HepG2 (cell line): ENCODE measurements around the gene FBXO41. TPM values are rescaled to one million over a fixed set of nuclear protein-coding genes. Genes with fewer than 3 reads are reported as not detected.

ENCODE experiments used
- ATAC-seq: fragments of 200-7000 bp; cut with Tn5 transposase; 3 replicates; pipeline ENCODE4 v1.9.1; 2020; ENCODE audit warnings: mild to moderate bottlenecking, moderate library complexity
- BruUV-seq: library from RNA; stranded (reverse); fragments of 400-500 nt; replicated peaks from 2 replicates; lab custom pipeline; 2021; lab: Mats Ljungman, UMichigan
- CTCF ChIA-PET: fragments of 300-600 bp; formaldehyde crosslinking; extraction: SDS; loops from one replicate; lab custom pipeline; 2021; ENCODE audit warnings: low total read pairs, inconsistent platforms, low intra/inter-chr PET ratio; lab: Yijun Ruan, JAX
- POLR2A ChIA-PET: fragments of 350-600 bp; sonication (Branson Sonifier 250); formaldehyde crosslinking; loops from one replicate; lab custom pipeline; 2020; ENCODE audit warnings: antibody characterized with exemption, inconsistent platforms; lab: Yijun Ruan, JAX
- DNase-seq: peaks from one replicate; pipeline ENCODE4 v3.0.0-alpha.2; 2015; ENCODE audit warnings: low spot score
- FAIRE-seq: peaks from 3 replicates; lab custom pipeline; 2011; peaks lifted over from hg19 to GRCh38; lab: Jason Lieb, UNC
- H2AFZ ChIP-seq: one replicate; pipeline ENCODE4 v1.6.1; 2011; ENCODE audit warnings: low read length, inconsistent platforms
- H3K27ac ChIP-seq: fragments of 300-600 bp; 3 replicates; pipeline ENCODE4 v1.8.0; 2011; ENCODE audit warnings: mixed run types, mild to moderate bottlenecking, mixed read lengths, low read length, inconsistent platforms; ENCODE audit not compliant: insufficient read depth; ENCODE audit errors: extremely low read length
- H3K27me3 ChIP-seq, 2 experiments: fragments of 200-600 bp in 1 of 2; 2 replicates in 1 of 2; 3 replicates in 1 of 2; pipeline versions ENCODE4 v1.6.0 to v1.8.0; 2011; ENCODE audit warnings: low read length in 2 of 2, mild to moderate bottlenecking in 2 of 2, moderate library complexity in 2 of 2, inconsistent platforms in 1 of 2; ENCODE audit not compliant: insufficient read depth in 2 of 2, control insufficient read depth in 1 of 2
- H3K36me3 ChIP-seq, 2 experiments: fragments of 200-600 bp in 1 of 2; replicated peaks in 1 of 2; 2 replicates in 1 of 2; 3 replicates in 1 of 2; pipeline versions ENCODE4 v1.5.1 to v1.8.0; 2011; ENCODE audit warnings: low read length in 2 of 2, inconsistent platforms in 1 of 2; ENCODE audit not compliant: insufficient read depth in 2 of 2, control insufficient read depth in 1 of 2
- H3K4me1 ChIP-seq: 2 replicates; pipeline ENCODE4 v1.5.1; 2012; ENCODE audit warnings: low read length, inconsistent platforms; ENCODE audit not compliant: insufficient read depth
- H3K4me2 ChIP-seq: 2 replicates; pipeline ENCODE4 v1.6.0; 2011; ENCODE audit warnings: low read depth, low read length, inconsistent platforms
- H3K4me3 ChIP-seq, 3 experiments: fragments of 200-600 bp in 1 of 3; sonication (generic), shearing (Covaris generic) in 1 of 3; replicated peaks in 1 of 3; 2 replicates each; pipeline ENCODE4 v1.5.1; 2011 to 2016; ENCODE audit warnings: low read length in 3 of 3, inconsistent platforms in 2 of 3, low read depth in 2 of 3, mild to moderate bottlenecking in 2 of 3, control low read depth in 1 of 3, mixed read lengths in 1 of 3; ENCODE audit not compliant: insufficient read depth in 1 of 3
- H3K79me2 ChIP-seq: one replicate; pipeline ENCODE4 v1.6.1; 2011; ENCODE audit warnings: low read length, inconsistent platforms; ENCODE audit not compliant: insufficient read depth
- H3K9ac ChIP-seq: 2 replicates; pipeline ENCODE4 v1.6.0; 2011; ENCODE audit warnings: mild to moderate bottlenecking, low read depth, low read length, inconsistent platforms; ENCODE audit not compliant: insufficient read depth
- H3K9me3 ChIP-seq: 2 replicates; pipeline ENCODE4 v1.5.1; 2012; ENCODE audit warnings: mild to moderate bottlenecking, low read length
- H4K20me1 ChIP-seq: 2 replicates; pipeline ENCODE4 v1.6.0; 2011; ENCODE audit warnings: inconsistent platforms, mild to moderate bottlenecking, low read length, moderate library complexity; ENCODE audit not compliant: insufficient read depth
- ARNTL ChIP-seq: sonication (generic); formaldehyde crosslinking; IDR thresholded peaks from 2 replicates; pipeline ENCODE4 v1.4.0; 2020; ENCODE audit warnings: mild to moderate bottlenecking, missing genetic modification reagents
- CBX1 ChIP-seq: IDR thresholded peaks from one replicate; pipeline ENCODE4 v1.6.1; 2016; ENCODE audit warnings: antibody characterized with exemption, low read depth
- FOXK1 ChIP-seq: sonication (generic); formaldehyde crosslinking; IDR thresholded peaks from 2 replicates; pipeline ENCODE4 v1.4.0; 2020; ENCODE audit warnings: low read depth, missing genetic modification reagents, borderline replicate concordance
- HNF4A ChIP-seq: sonication (generic); formaldehyde crosslinking; IDR thresholded peaks from 2 replicates; pipeline ENCODE4 v1.4.0; 2020; ENCODE audit warnings: missing genetic modification reagents
- NCOA1 ChIP-seq: sonication (generic); formaldehyde crosslinking; IDR thresholded peaks from 2 replicates; pipeline ENCODE4 v1.9.0; 2021; ENCODE audit warnings: missing genetic modification reagents
- NR1H2 ChIP-seq: sonication (generic); formaldehyde crosslinking; IDR thresholded peaks from 2 replicates; pipeline ENCODE4 v1.8.1; 2022; ENCODE audit warnings: low read depth, missing genetic modification reagents, borderline replicate concordance
- SMC3 ChIP-seq: IDR thresholded peaks from 2 replicates; pipeline ENCODE4 v1.6.1; 2011; ENCODE audit warnings: low read length, improper control_type of control experiment
- SRY ChIP-seq: sonication (generic); formaldehyde crosslinking; IDR thresholded peaks from 2 replicates; pipeline ENCODE4 v1.8.0; 2022; ENCODE audit warnings: mild to moderate bottlenecking, missing genetic modification reagents
- STAG1 ChIP-seq: sonication (generic); formaldehyde crosslinking; IDR thresholded peaks from 2 replicates; pipeline ENCODE4 v1.4.0; 2020; ENCODE audit warnings: missing genetic modification reagents
- THAP11 ChIP-seq: IDR thresholded peaks from 2 replicates; pipeline ENCODE4 v1.6.1; 2016; ENCODE audit warnings: missing biosample characterization, missing genetic modification reagents
- WIZ ChIP-seq: sonication (generic); formaldehyde crosslinking; IDR thresholded peaks from 2 replicates; pipeline ENCODE4 v1.5.1; 2020; ENCODE audit warnings: mild to moderate bottlenecking, missing genetic modification reagents
- ZNF136 ChIP-seq: sonication (generic); formaldehyde crosslinking; IDR thresholded peaks from 2 replicates; pipeline ENCODE4 v1.8.1; 2022; ENCODE audit warnings: low read depth, mild to moderate bottlenecking, moderate library complexity, missing genetic modification reagents
- ZNF138 ChIP-seq: sonication (generic); formaldehyde crosslinking; IDR thresholded peaks from 2 replicates; pipeline ENCODE4 v1.5.0; 2020; ENCODE audit warnings: mild to moderate bottlenecking, low read depth, missing genetic modification reagents
- ZNF333 ChIP-seq: sonication (generic); formaldehyde crosslinking; IDR thresholded peaks from 2 replicates; pipeline ENCODE4 v1.4.0; 2020; ENCODE audit warnings: mild to moderate bottlenecking, missing genetic modification reagents, borderline replicate concordance
- ZNF367 ChIP-seq: sonication (generic); formaldehyde crosslinking; IDR thresholded peaks from 2 replicates; pipeline ENCODE4 v1.4.0; 2020; ENCODE audit warnings: missing genetic modification reagents, borderline replicate concordance
- ZNF556 ChIP-seq: sonication (generic); formaldehyde crosslinking; IDR thresholded peaks from 2 replicates; pipeline ENCODE4 v1.4.0; 2020; ENCODE audit warnings: mild to moderate bottlenecking, missing genetic modification reagents, borderline replicate concordance
- ZNF720 ChIP-seq: sonication (generic); formaldehyde crosslinking; IDR thresholded peaks from 2 replicates; pipeline ENCODE4 v1.4.0; 2020; ENCODE audit warnings: missing genetic modification reagents
- ZNF772 ChIP-seq: sonication (generic); formaldehyde crosslinking; IDR thresholded peaks from 2 replicates; pipeline ENCODE4 v1.5.0; 2020; ENCODE audit warnings: mild to moderate bottlenecking, missing genetic modification reagents
- ZNF781 ChIP-seq: sonication (generic); formaldehyde crosslinking; IDR thresholded peaks from 2 replicates; pipeline ENCODE4 v1.5.1; 2020; ENCODE audit warnings: borderline replicate concordance, mild to moderate bottlenecking, missing genetic modification reagents; ENCODE audit errors: not compliant biosample characterization
- ZNF792 ChIP-seq: IDR thresholded peaks from 2 replicates; pipeline ENCODE4 v1.6.1; 2016
- ZNF879 ChIP-seq: sonication (generic); formaldehyde crosslinking; IDR thresholded peaks from 2 replicates; pipeline ENCODE4 v1.8.1; 2023; ENCODE audit warnings: missing genetic modification reagents
- WGBS: methylation state at CpG from one replicate; pipeline ENCODE4 v1.1.6; 2017; ENCODE audit warnings: low lambda C conversion rate; 5-methylcytosine and 5-hydroxymethylcytosine counted together
- in situ Hi-C: cut with HindIII; loops from 2 replicates; pipeline ENCODE4 v1.10.0; 2017; ENCODE audit warnings: low pct_unique_long_range_greater_than_20kb; ENCODE audit not compliant: extremely low pct_ligation_motif_present
- intact Hi-C: fragments of 100-400 bp; cut with micrococcal nuclease; formaldehyde crosslinking; loops from one replicate; pipeline ENCODE4 v1.10.0; 2022; ENCODE audit not compliant: unreplicated experiment
- polyA plus RNA-seq, 8 experiments: library from polyadenylated mRNA; depleted of rRNA in 3 of 8; stranded (reverse) in 7 of 8; unstranded in 1 of 8; fragments of >200 nt; fragmentation: Illumina TruSeq in 4 of 8; extraction: Trizol in 4 of 8; gene quantifications; 2 replicates each; pipeline versions ENCODE4 v1.2.1 to v1.2.3, GENCODE V29; 2011 to 2016; ENCODE audit warnings: low read depth in 4 of 8, missing spikeins in 1 of 8, mixed read lengths in 1 of 8; ENCODE audit not compliant: insufficient read depth in 1 of 8
- total RNA-seq, 5 experiments: library from RNA; depleted of rRNA; stranded (reverse); fragments of >200 nt; fragmentation: Illumina TruSeq; extraction: Trizol; gene quantifications; 2 replicates each; pipeline ENCODE4 v1.2.3, GENCODE V29; 2016; ENCODE audit warnings: low read depth in 1 of 5
- TF ChIP-seq, protein P1 (sequence below): sonication (generic); formaldehyde crosslinking; IDR thresholded peaks from 2 replicates; pipeline ENCODE4 v1.4.0; 2020; ENCODE audit warnings: mild to moderate bottlenecking, missing genetic modification reagents
- TF ChIP-seq, protein P2 (sequence below): IDR thresholded peaks from 2 replicates; pipeline ENCODE4 v1.6.1; 2018; ENCODE audit warnings: missing genetic modification reagents, mild to moderate bottlenecking, missing compliant biosample characterization

Gene FBXO41
- total and polyA plus RNA-seq, 2 of the 13 experiments (the other 11 are each of a cell fraction or from before 2014, with no cell fraction given), result 4.2 to 10.3 TPM

DNA sequence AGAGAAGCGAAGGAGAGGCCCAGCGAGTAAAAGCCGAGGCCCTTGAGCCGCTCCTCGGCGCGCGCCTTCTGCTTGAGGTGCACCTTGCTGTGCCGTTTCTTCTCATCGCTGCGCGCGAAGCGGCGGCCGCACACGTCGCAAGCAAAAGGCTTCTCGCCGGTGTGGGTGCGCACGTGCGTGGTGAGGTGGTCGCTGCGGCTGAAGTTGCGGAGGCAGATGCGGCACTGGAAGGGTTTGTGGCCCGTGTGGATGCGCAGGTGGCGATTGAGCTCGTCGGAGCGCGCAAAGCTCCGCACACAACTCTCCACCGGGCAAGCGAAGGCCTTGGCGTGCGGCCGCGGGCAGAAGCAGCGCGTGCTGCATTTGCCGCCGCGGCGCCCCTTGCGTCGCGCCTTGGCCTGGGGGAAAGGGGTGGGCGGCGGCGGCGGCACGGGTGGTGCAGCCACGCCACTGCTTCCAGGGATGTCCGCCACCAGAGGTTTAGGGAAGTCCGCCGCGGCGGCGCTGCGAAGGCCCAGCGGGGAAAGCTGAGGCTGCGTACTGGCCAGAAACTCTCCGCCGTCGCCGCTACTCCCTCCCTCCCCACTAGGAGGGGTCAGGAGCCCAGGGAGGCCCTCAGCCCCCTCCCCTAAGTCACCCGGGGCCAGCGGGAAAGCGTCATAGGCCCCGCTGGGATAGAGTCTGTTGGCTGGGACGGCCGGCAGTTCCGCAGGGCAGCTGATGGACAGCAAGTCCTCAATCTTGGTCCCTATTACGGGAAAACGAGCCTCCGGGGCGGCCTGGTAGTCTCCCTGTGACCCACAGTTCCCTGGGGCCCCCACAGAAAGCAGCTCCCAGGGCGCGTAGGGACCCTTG lies 7.4 kb upstream of the FBXO41 start (continued):
- TF ChIP-seq THAP11 (CRISPR knock-in tag), result no peak
- TF ChIP-seq CBX1, result no peak
- TF ChIP-seq STAG1 (CRISPR knock-in tag), result peak; percentile 17; the same call in 1 of the 2 replicates
- no peak for TF ChIP-seq SMC3
- no peak for TF ChIP-seq ZNF772 (CRISPR knock-in tag)
- TF ChIP-seq FOXK1 (CRISPR knock-in tag), result no peak
- TF ChIP-seq SRY (CRISPR knock-in tag), result no peak
- no peak for TF ChIP-seq ZNF781
- 0 out of 2 replicates have a peak, but pooled peaks have one; percentile 10 for TF ChIP-seq ZNF879

DNA sequence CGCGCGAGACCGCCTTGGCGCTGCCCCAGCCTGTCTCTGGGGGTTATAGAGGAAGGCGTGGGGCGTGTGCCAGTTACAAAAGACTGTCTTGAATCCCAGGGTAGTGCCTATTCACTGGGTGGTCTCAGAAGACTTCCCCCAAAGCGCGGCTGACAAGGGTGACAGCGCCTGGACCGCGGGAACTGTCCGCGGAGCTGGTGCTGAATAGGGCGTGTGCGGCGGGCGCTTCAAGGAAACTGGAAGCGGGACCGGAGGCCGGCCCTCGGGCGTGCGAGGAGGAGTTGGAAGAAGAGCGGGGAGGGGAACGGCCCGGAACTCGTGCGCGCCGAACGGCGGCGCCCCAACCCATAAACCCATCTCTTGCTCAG lies 6.8 kb upstream of the FBXO41 start:
- ATAC-seq, result peak; percentile 52
- POLR2A ChIA-PET, result no interaction called here
- TF ChIP-seq ZNF367 (peak; percentile 64; the same call in 1 of the 2 replicates), ZNF136 (CRISPR knock-in tag) (no peak; the same call in 1 of the 2 replicates), ZNF138 (CRISPR knock-in tag) (peak; percentile 29; the same call in 1 of the 2 replicates), ZNF792 (peak; percentile 79), HNF4A (CRISPR knock-in tag) (0 out of 2 replicates have a peak, but pooled peaks have one; percentile 13), ZNF556 (CRISPR knock-in tag) (peak; percentile 89; the same call in 1 of the 2 replicates), ZNF333 (no peak), WIZ (CRISPR knock-in tag) (peak; percentile 98), ZNF720 (CRISPR knock-in tag) (no peak), NCOA1 (CRISPR knock-in tag) (no peak), ARNTL (CRISPR knock-in tag) (peak; percentile 31; the same call in 1 of the 2 replicates), NR1H2 (0 out of 2 replicates have a peak, but pooled peaks have one; percentile 59)
- TF ChIP-seq, protein P1, sequence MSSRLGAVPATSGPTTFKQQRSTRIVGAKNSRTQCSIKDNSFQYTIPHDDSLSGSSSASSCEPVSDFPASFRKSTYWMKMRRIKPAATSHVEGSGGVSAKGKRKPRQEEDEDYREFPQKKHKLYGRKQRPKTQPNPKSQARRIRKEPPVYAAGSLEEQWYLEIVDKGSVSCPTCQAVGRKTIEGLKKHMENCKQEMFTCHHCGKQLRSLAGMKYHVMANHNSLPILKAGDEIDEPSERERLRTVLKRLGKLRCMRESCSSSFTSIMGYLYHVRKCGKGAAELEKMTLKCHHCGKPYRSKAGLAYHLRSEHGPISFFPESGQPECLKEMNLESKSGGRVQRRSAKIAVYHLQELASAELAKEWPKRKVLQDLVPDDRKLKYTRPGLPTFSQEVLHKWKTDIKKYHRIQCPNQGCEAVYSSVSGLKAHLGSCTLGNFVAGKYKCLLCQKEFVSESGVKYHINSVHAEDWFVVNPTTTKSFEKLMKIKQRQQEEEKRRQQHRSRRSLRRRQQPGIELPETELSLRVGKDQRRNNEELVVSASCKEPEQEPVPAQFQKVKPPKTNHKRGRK (CRISPR knock-in tag), result no peak
- TF ChIP-seq, protein P2, sequence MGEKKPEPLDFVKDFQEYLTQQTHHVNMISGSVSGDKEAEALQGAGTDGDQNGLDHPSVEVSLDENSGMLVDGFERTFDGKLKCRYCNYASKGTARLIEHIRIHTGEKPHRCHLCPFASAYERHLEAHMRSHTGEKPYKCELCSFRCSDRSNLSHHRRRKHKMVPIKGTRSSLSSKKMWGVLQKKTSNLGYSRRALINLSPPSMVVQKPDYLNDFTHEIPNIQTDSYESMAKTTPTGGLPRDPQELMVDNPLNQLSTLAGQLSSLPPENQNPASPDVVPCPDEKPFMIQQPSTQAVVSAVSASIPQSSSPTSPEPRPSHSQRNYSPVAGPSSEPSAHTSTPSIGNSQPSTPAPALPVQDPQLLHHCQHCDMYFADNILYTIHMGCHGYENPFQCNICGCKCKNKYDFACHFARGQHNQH (CRISPR knock-in tag), result peak; percentile 64; the same call in 1 of the 2 replicates

More for the DNA sequence above, 6.8 kb upstream of the FBXO41 start:
- H2AFZ ChIP-seq, result no peak overlapping the region
- FAIRE-seq (peak; percentile 12), DNase-seq (no peak)
- no peaks in the 10 kb centered on the region for H3K36me3 ChIP-seq
- peaks cover 9 to 53% of the 10 kb centered on the region in 2 experiments; a peak in 4 of 5 replicates for H3K27me3 ChIP-seq
- H3K27ac ChIP-seq, result no peak overlapping the region
- H3K9ac ChIP-seq, result no peak overlapping the region
- in situ Hi-C loops (no loop called here), intact Hi-C loops (loop anchor here (2.0 kb wide), 1 partner anchor 28 kb away; no protein-coding TSS in a partner anchor)
- no peaks in the 10 kb centered on the region for H3K79me2 ChIP-seq
- peaks cover 2% of the 10 kb centered on the region; the same call in 1 of the 2 replicates for H4K20me1 ChIP-seq
- CTCF ChIA-PET, result no interaction called here
- BruUV-seq, result no TSS peak
- 9% methylated on average over 34 of the region's 34 CpGs for WGBS
- peak overlapping the region in 1 of 3 experiments; percentile 1; a peak in 1 of 6 replicates for H3K4me3 ChIP-seq
- peaks cover 8% of the 10 kb centered on the region; the same call in 1 of the 2 replicates for H3K4me1 ChIP-seq
- H3K9me3 ChIP-seq, result no peaks in the 10 kb centered on the region
- H3K4me2 ChIP-seq, result no peak overlapping the region
